C4-2B (cell line): ENCODE results near the gene LRRC8C.

ENCODE experiments used
- H3K27ac ChIP-seq: fragments of 450-650 bp; 2 replicates; pipeline ENCODE4 v1.5.1; 2017
- CTCF ChIP-seq: fragments of 450-650 bp; conservative IDR thresholded peaks from 2 replicates; pipeline ENCODE4 v1.5.1; 2017; ENCODE audit warnings: mild to moderate bottlenecking
- ZFX ChIP-seq: fragments of 450-650 bp; IDR thresholded peaks from 2 replicates; pipeline ENCODE4 v1.6.1; 2017

LRRC8C gene

GRCh38 chr1:89667691-89668090 is 34.8 kb downstream of the LRRC8C start:
- H3K27ac ChIP-seq = no peak overlapping the region
- TF ChIP-seq CTCF = no peak
- TF ChIP-seq ZFX = no peak

DNA sequence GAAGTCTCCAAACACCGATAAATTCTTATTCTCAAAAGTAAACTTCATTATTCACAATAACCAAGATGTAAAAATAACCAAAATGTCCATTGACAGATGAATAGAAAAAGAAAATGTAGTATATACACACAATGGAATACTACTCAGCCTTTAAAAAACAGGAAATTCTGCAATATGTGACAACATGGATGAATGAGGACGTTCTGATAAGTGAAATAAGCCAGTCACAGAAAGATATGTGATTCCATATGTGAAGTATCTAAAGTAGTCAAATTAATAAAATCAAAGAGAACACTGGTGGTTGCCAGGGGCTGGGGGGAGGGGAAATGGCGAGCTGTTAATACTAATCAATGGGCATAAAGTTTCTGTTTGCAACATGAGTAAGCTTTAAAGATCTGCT is 36.0 kb downstream of the LRRC8C start:
- TF ChIP-seq ZFX (no peak), CTCF (no peak)

GRCh38 chr1:89669441-89669840 is 36.5 kb downstream of the LRRC8C start:
- TF ChIP-seq ZFX (no peak), CTCF (no peak)
- no peak overlapping the region for H3K27ac ChIP-seq

More for the DNA sequence above, 36.0 kb downstream of the LRRC8C start:
- no peak overlapping the region for H3K27ac ChIP-seq

- no peak overlapping the region for H3K27ac ChIP-seq
- no peak for TF ChIP-seq ZFX
- no peak for TF ChIP-seq CTCF
Measured at GRCh38 chr1:89670163-89670562, 37.2 kb downstream of the LRRC8C start.

GRCh38 chr1:89670711-89671110 is 37.8 kb downstream of the LRRC8C start:
- no peak for TF ChIP-seq CTCF
- TF ChIP-seq ZFX = no peak
- no peak overlapping the region for H3K27ac ChIP-seq

GRCh38 chr1:89671775-89672488 is 39.0 kb downstream of the LRRC8C start:
- no peak for TF ChIP-seq CTCF
- TF ChIP-seq ZFX = no peak
- H3K27ac ChIP-seq = no peak overlapping the region

DNA sequence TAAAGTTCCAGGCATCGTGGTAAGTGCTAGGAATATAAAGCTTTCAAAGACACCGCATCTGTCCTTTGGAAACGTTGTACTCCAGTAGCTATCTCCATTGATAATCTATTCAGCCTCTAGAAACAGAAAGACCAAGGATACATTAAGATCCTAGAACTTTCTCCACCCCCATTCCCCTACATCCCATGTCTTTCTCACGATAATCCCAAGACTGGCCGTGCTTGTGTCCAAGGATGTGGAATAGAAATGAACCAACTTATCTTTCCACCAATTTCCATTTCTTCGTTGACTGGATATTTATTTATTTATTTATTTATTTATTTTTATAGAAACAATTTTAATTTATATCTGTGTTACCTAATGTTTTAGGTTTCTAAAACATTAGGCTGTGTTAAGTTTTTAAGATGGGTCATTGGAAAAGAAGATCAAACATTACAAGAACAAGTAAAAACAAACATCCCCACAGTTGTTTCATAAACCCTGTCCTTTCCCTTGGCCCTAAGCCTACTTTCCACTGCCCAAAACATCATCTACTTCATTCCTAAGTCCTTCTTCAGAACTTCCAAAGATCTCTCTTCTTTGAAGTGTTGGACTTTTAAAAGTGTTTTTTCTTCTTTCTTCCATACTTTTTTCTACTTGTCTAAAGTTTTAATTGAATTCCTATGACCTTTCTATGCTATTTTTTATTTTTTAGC is 39.7 kb downstream of the LRRC8C start:
- no peak overlapping the region for H3K27ac ChIP-seq
- TF ChIP-seq ZFX (no peak), CTCF (no peak)
